ENCODE results near the gene NR2C2. TPM values are rescaled to one million over a fixed set of nuclear protein-coding genes. Genes with fewer than 3 reads are reported as not detected.

The NR2C2 gene
- total RNA-seq, 1 donor, result 34.0 TPM

GRCh38 chr3:14962762-14963161, 15.4 kb downstream of the NR2C2 start:
- Histone ChIP-seq H3K27me3 (ENCODE audit: insufficient read depth, low read length) (no peaks in the 10 kb centered on the region), H3K9me3 (ENCODE audit: low read depth, low read length) (no peaks in the 10 kb centered on the region), H3K4me1 (ENCODE audit: insufficient read depth, low read length) (peaks cover 6% of the 10 kb centered on the region), H4K20me1 (ENCODE audit: insufficient read depth, low read length) (peaks cover 5% of the 10 kb centered on the region), H3K4me3 (ENCODE audit: insufficient read depth, low read length) (no peak overlapping the region), H3K79me2 (ENCODE audit: insufficient read depth, low read length) (peaks cover 66% of the 10 kb centered on the region), H3K4me2 (ENCODE audit: insufficient read depth, low read length) (peak overlapping the region; percentile 1), H3K36me3 (ENCODE audit: insufficient read depth, low read length) (peaks cover 12% of the 10 kb centered on the region), H2AFZ (ENCODE audit: low read length) (no peak overlapping the region), H3K27ac (ENCODE audit: low read depth, low read length) (peak overlapping the region; percentile 1)
- TF ChIP-seq CTCF (IDR thresholded peaks at IDR 0.05; ENCODE audit: extremely low read depth, low read depth, low read length), result no peak
- DNase-seq (ENCODE audit: insufficient read length, low spot score, missing footprints), result peak; percentile 66

- H3K27ac ChIP-seq (ENCODE audit: low read depth, low read length), result no peak overlapping the region
- H3K79me2 ChIP-seq (ENCODE audit: insufficient read depth, low read length), result peaks cover 35% of the 10 kb centered on the region
- H3K4me3 ChIP-seq (ENCODE audit: insufficient read depth, low read length), result no peak overlapping the region
- no peaks in the 10 kb centered on the region for H3K4me1 ChIP-seq (ENCODE audit: insufficient read depth, low read length)
- H3K27me3 ChIP-seq (ENCODE audit: insufficient read depth, low read length), result no peaks in the 10 kb centered on the region
- no peak for DNase-seq (ENCODE audit: insufficient read length, low spot score, missing footprints)
- H2AFZ ChIP-seq (ENCODE audit: low read length), result no peak overlapping the region
- no peaks in the 10 kb centered on the region for H4K20me1 ChIP-seq (ENCODE audit: insufficient read depth, low read length)
- H3K9me3 ChIP-seq (ENCODE audit: low read depth, low read length), result no peaks in the 10 kb centered on the region
- TF ChIP-seq CTCF (IDR thresholded peaks at IDR 0.05; ENCODE audit: extremely low read depth, low read depth, low read length), result no peak
- no peak overlapping the region for H3K4me2 ChIP-seq (ENCODE audit: insufficient read depth, low read length)
- peaks cover 2% of the 10 kb centered on the region for H3K36me3 ChIP-seq (ENCODE audit: insufficient read depth, low read length)
These were observed 19.9 kb downstream of the NR2C2 start for GRCh38 chr3:14967285-14967684.

- Histone ChIP-seq H3K27me3 (ENCODE audit: insufficient read depth, low read length) (no peaks in the 10 kb centered on the region), H2AFZ (ENCODE audit: low read length) (no peak overlapping the region), H3K4me2 (ENCODE audit: insufficient read depth, low read length) (no peak overlapping the region), H3K27ac (ENCODE audit: low read depth, low read length) (no peak overlapping the region), H3K4me1 (ENCODE audit: insufficient read depth, low read length) (no peaks in the 10 kb centered on the region), H4K20me1 (ENCODE audit: insufficient read depth, low read length) (no peaks in the 10 kb centered on the region), H3K9me3 (ENCODE audit: low read depth, low read length) (no peaks in the 10 kb centered on the region), H3K36me3 (ENCODE audit: insufficient read depth, low read length) (peaks cover 7% of the 10 kb centered on the region), H3K79me2 (ENCODE audit: insufficient read depth, low read length) (peaks cover 41% of the 10 kb centered on the region), H3K4me3 (ENCODE audit: insufficient read depth, low read length) (no peak overlapping the region)
- DNase-seq (ENCODE audit: insufficient read length, low spot score, missing footprints), result no peak
- TF ChIP-seq CTCF (IDR thresholded peaks at IDR 0.05; ENCODE audit: extremely low read depth, low read depth, low read length), result no peak
These were observed 22.3 kb downstream of the NR2C2 start for GRCh38 chr3:14969671-14970070.

- H3K36me3 ChIP-seq (ENCODE audit: insufficient read depth, low read length), result peaks cover 5% of the 10 kb centered on the region
- DNase-seq (ENCODE audit: insufficient read length, low spot score, missing footprints), result no peak
- H3K27ac ChIP-seq (ENCODE audit: low read depth, low read length), result no peak overlapping the region
- no peaks in the 10 kb centered on the region for H3K4me1 ChIP-seq (ENCODE audit: insufficient read depth, low read length)
- no peak overlapping the region for H3K4me2 ChIP-seq (ENCODE audit: insufficient read depth, low read length)
- H4K20me1 ChIP-seq (ENCODE audit: insufficient read depth, low read length), result peaks cover 6% of the 10 kb centered on the region
- no peak for TF ChIP-seq CTCF (IDR thresholded peaks at IDR 0.05; ENCODE audit: extremely low read depth, low read depth, low read length)
- H3K79me2 ChIP-seq (ENCODE audit: insufficient read depth, low read length), result peaks cover 65% of the 10 kb centered on the region
- no peaks in the 10 kb centered on the region for H3K27me3 ChIP-seq (ENCODE audit: insufficient read depth, low read length)
- H3K4me3 ChIP-seq (ENCODE audit: insufficient read depth, low read length), result no peak overlapping the region
- H3K9me3 ChIP-seq (ENCODE audit: low read depth, low read length), result no peaks in the 10 kb centered on the region
- no peak overlapping the region for H2AFZ ChIP-seq (ENCODE audit: low read length)
These were observed 28.9 kb downstream of the NR2C2 start for GRCh38 chr3:14976317-14976716.

Data from osteoblast (primary cell).